ENCODE results near the gene LEPR. TPM values are rescaled to one million over a fixed set of nuclear protein-coding genes. Genes with fewer than 3 reads are reported as not detected.

Gene LEPR
- total RNA-seq, 1 experiment from 2014 or later, result 3.0 TPM

DNA sequence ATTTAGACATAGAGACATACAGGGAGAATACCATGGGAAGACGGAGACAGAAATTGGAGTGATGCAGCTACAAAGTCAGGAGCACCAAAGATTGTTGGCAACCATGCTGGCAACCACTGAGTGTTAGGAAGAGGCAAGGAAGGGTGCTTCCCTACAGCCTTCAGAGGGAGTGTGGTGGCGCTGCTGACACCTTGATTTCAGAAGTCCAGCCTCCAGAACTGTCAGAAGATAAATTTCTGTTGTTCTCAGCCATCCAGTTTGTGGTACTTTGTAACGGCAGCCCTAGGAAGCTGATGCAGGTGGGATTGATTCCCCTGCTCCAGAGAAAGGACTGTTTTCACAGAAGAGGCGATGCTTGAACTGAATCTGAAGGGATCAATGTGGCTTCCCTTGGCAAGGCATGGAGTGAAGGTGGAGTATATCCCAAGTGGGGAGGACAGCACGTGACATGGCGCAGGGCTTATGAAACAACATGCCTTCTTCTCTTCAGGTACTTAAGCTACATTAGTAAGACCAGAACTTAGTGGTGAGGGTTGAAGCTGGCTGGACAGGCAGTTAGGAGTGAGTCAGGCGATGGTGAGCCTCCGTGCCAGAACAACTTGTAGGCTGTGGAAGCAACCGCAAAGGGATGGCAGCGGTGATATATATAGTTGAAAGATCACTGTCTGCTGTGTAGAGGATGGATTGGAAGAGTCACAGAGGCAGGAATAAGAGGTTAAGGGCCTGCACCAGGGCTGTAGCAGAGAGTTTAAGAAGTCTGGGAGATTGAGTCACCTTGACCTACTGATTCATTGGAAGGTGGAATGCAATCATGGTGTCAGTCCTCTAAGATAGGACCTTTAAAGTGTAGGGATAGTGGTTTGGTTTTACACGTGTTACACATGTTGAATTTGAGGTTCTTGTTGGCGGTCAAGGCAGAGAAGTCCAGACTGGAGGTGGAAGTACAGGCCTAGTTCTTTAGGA lies 2.1 kb downstream of the LEPR start:
- Histone ChIP-seq H3K4me3 (ENCODE audit: low read depth in 2 of 2, low read length in 2 of 2) (peak overlapping the region; percentile 74 to 99; a peak in 2 of 4 replicates), H3K4me1 (ENCODE audit: control insufficient read depth, insufficient read depth, low read length) (peaks cover 34% of the 10 kb centered on the region), H3K27ac (ENCODE audit: low read length) (peak overlapping the region; percentile 88), H3K27me3 (ENCODE audit: control insufficient read depth, insufficient read depth, low read length) (no peaks in the 10 kb centered on the region), H3K36me3 (ENCODE audit: control insufficient read depth, insufficient read depth, low read length) (peaks cover 3% of the 10 kb centered on the region), H3K9me3 (ENCODE audit: control insufficient read depth, insufficient read depth, low read depth, low read length) (no peaks in the 10 kb centered on the region)
- POLR2A ChIA-PET, result no interaction called here
- TSS peak; percentile 63 for BruUV-seq (replicated peaks)
- intact Hi-C loops (cut with micrococcal nuclease; ENCODE audit: unreplicated experiment), result loop anchor here (10.0 kb wide), 2 partner anchors 188 to 358 kb away; no protein-coding TSS in a partner anchor
- DNase-seq (ENCODE audit: low read depth, low spot score), result no peak
- no peak for ATAC-seq
- CTCF ChIA-PET, result no interaction called here
- TF ChIP-seq SIN3A (IDR thresholded peaks at IDR 0.05; ENCODE audit: borderline replicate concordance, insufficient read depth, low read depth, low read length), result no peak
- TF ChIP-seq, protein P1, sequence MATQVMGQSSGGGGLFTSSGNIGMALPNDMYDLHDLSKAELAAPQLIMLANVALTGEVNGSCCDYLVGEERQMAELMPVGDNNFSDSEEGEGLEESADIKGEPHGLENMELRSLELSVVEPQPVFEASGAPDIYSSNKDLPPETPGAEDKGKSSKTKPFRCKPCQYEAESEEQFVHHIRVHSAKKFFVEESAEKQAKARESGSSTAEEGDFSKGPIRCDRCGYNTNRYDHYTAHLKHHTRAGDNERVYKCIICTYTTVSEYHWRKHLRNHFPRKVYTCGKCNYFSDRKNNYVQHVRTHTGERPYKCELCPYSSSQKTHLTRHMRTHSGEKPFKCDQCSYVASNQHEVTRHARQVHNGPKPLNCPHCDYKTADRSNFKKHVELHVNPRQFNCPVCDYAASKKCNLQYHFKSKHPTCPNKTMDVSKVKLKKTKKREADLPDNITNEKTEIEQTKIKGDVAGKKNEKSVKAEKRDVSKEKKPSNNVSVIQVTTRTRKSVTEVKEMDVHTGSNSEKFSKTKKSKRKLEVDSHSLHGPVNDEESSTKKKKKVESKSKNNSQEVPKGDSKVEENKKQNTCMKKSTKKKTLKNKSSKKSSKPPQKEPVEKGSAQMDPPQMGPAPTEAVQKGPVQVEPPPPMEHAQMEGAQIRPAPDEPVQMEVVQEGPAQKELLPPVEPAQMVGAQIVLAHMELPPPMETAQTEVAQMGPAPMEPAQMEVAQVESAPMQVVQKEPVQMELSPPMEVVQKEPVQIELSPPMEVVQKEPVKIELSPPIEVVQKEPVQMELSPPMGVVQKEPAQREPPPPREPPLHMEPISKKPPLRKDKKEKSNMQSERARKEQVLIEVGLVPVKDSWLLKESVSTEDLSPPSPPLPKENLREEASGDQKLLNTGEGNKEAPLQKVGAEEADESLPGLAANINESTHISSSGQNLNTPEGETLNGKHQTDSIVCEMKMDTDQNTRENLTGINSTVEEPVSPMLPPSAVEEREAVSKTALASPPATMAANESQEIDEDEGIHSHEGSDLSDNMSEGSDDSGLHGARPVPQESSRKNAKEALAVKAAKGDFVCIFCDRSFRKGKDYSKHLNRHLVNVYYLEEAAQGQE (IDR thresholded peaks at IDR 0.05; ENCODE audit: insufficient read depth in 1 of 2, low read depth in 2 of 2, low read length in 1 of 2), result no peak
- TF ChIP-seq, protein P2, sequence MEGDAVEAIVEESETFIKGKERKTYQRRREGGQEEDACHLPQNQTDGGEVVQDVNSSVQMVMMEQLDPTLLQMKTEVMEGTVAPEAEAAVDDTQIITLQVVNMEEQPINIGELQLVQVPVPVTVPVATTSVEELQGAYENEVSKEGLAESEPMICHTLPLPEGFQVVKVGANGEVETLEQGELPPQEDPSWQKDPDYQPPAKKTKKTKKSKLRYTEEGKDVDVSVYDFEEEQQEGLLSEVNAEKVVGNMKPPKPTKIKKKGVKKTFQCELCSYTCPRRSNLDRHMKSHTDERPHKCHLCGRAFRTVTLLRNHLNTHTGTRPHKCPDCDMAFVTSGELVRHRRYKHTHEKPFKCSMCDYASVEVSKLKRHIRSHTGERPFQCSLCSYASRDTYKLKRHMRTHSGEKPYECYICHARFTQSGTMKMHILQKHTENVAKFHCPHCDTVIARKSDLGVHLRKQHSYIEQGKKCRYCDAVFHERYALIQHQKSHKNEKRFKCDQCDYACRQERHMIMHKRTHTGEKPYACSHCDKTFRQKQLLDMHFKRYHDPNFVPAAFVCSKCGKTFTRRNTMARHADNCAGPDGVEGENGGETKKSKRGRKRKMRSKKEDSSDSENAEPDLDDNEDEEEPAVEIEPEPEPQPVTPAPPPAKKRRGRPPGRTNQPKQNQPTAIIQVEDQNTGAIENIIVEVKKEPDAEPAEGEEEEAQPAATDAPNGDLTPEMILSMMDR (IDR thresholded peaks at IDR 0.05), result no peak; the same call in 1 of the 2 replicates
- no peak for TF ChIP-seq TCF7L2 (IDR thresholded peaks at IDR 0.05; ENCODE audit: low read depth, low read length)
- TF ChIP-seq POLR2AphosphoS5 (IDR thresholded peaks at IDR 0.05; ENCODE audit: low read depth, low read length), result no peak
- in situ Hi-C loops (cut with HindIII; ENCODE audit: low pct_unique_long_range_greater_than_20kb, low sequenced_read_pairs), result no loop called here

DNA sequence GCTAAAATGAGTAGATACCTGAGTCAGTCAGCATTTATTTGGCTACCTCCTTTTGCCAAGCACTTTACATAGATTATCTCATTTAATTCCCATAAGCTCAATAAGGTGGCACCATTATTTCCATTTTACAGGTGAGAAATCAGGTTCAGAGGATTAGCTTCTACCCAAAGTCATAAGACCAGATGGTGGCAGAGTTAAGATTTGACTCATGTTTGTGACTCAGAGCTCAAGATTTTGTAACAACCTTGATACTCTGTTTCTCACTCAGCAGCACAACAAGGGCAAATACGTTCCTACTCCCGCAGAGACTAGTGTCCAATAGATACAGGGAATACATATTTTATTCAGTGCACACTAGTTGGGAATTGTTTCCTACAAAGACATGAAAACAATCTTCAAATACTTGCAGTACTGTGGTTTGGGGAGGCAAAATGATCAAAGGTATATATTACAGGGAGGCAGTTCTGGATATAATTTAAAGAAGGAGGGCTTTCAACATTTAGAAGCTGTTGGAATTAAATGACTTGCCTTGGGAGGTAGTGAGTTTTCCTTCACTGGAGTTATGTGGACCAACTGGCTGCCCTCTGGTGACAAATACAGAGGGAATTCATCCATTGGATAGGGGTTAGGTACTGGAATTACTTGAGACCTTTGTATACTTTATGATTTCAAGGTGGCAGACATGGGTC lies 3.6 kb downstream of the LEPR start:
- POLR2A ChIA-PET, result no interaction called here
- Histone ChIP-seq H3K27me3 (ENCODE audit: control insufficient read depth, insufficient read depth, low read length) (no peaks in the 10 kb centered on the region), H3K4me3 (ENCODE audit: low read depth in 2 of 2, low read length in 2 of 2) (no peak overlapping the region), H3K4me1 (ENCODE audit: control insufficient read depth, insufficient read depth, low read length) (peaks cover 28% of the 10 kb centered on the region), H3K36me3 (ENCODE audit: control insufficient read depth, insufficient read depth, low read length) (peaks cover 6% of the 10 kb centered on the region), H3K9me3 (ENCODE audit: control insufficient read depth, insufficient read depth, low read depth, low read length) (no peaks in the 10 kb centered on the region), H3K27ac (ENCODE audit: low read length) (peak overlapping the region; percentile 48)
- CTCF ChIA-PET, result no interaction called here
- ATAC-seq (no peak), DNase-seq (ENCODE audit: low read depth, low spot score) (peak; percentile 87)
- intact Hi-C loops (cut with micrococcal nuclease; ENCODE audit: unreplicated experiment), result loop anchor here (10.0 kb wide), 2 partner anchors 189 to 359 kb away; no protein-coding TSS in a partner anchor
- no peak for TF ChIP-seq SIN3A (IDR thresholded peaks at IDR 0.05; ENCODE audit: borderline replicate concordance, insufficient read depth, low read depth, low read length)
- TF ChIP-seq TCF7L2 (IDR thresholded peaks at IDR 0.05; ENCODE audit: low read depth, low read length), result no peak
- TF ChIP-seq, protein P2 (IDR thresholded peaks at IDR 0.05), result no peak
- TF ChIP-seq, protein P1 (IDR thresholded peaks at IDR 0.05; ENCODE audit: insufficient read depth in 1 of 2, low read depth in 2 of 2, low read length in 1 of 2), result no peak
- no peak for TF ChIP-seq POLR2AphosphoS5 (IDR thresholded peaks at IDR 0.05; ENCODE audit: low read depth, low read length)
- no TSS peak for BruUV-seq (replicated peaks)
- in situ Hi-C loops (cut with HindIII; ENCODE audit: low pct_unique_long_range_greater_than_20kb, low sequenced_read_pairs), result no loop called here
